GM19395 (cell line): Measurements from ENCODE around the gene DAD1.
"Not testable (repeated sequence)": the region's sequence is repeated elsewhere in the genome, so short reads cannot be mapped to it uniquely, and the experiment has no call there.

ENCODE experiments used
- ATAC-seq: cut with Tn5 transposase; IDR thresholded peaks from one replicate; pipeline ENCODE4 v1.9.1; 2021; ENCODE audit warnings: mild to moderate bottlenecking, moderate library complexity; ENCODE audit not compliant: unreplicated experiment

The DAD1 gene

GRCh38 chr14:22553861-22554497 lies 35.0 kb downstream of the DAD1 start:
- not testable (repeated sequence) for ATAC-seq

GRCh38 chr14:22553445-22553844 lies 35.6 kb downstream of the DAD1 start:
- ATAC-seq: no peak

- ATAC-seq: no peak
Measured at GRCh38 chr14:22552827-22553076, 36.3 kb downstream of the DAD1 start.

- no peak for ATAC-seq
Measured at GRCh38 chr14:22552001-22552826, 36.8 kb downstream of the DAD1 start.

- ATAC-seq: no peak
Measured at GRCh38 chr14:22551605-22551997, 37.4 kb downstream of the DAD1 start.

- peak; percentile 66 for ATAC-seq
Measured at GRCh38 chr14:22549981-22550673, 38.9 kb downstream of the DAD1 start.

- no peak for ATAC-seq
Measured at GRCh38 chr14:22549324-22549962, 39.6 kb downstream of the DAD1 start.

- ATAC-seq: no peak
Measured at GRCh38 chr14:22547948-22548750, 40.9 kb downstream of the DAD1 start.

- no peak for ATAC-seq
Measured at GRCh38 chr14:22547313-22547947, 41.6 kb downstream of the DAD1 start.

GRCh38 chr14:22546722-22547071 lies 42.3 kb downstream of the DAD1 start:
- ATAC-seq: no peak

GRCh38 chr14:22545842-22546721 lies 42.9 kb downstream of the DAD1 start:
- no peak for ATAC-seq

GRCh38 chr14:22544881-22545420 lies 44.1 kb downstream of the DAD1 start:
- no peak for ATAC-seq

- no peak for ATAC-seq
Measured at GRCh38 chr14:22544406-22544805, 44.6 kb downstream of the DAD1 start.

GRCh38 chr14:22543570-22544357 lies 45.3 kb downstream of the DAD1 start:
- not testable (repeated sequence) for ATAC-seq

- no peak for ATAC-seq
Measured at GRCh38 chr14:22542360-22542759, 46.7 kb downstream of the DAD1 start.

GRCh38 chr14:22541721-22542120 lies 47.3 kb downstream of the DAD1 start:
- no peak for ATAC-seq

GRCh38 chr14:22540811-22541360 lies 48.1 kb downstream of the DAD1 start:
- ATAC-seq: no peak

GRCh38 chr14:22540293-22540692 lies 48.7 kb downstream of the DAD1 start:
- ATAC-seq: no peak
